Epithelial cell of proximal tubule (primary cell): Measurements from ENCODE around the gene CEMIP. TPM values are rescaled to one million over a fixed set of nuclear protein-coding genes. Genes with fewer than 3 reads are reported as not detected.

Source experiments
- DNase-seq: peaks from one replicate; pipeline ENCODE4 v3.0.0-alpha.2; 2011; ENCODE audit warnings: low read depth
- H3K4me3 ChIP-seq: 2 replicates; pipeline ENCODE4 v1.5.1; 2011; ENCODE audit warnings: low read depth, mild to moderate bottlenecking, low read length
- CTCF ChIP-seq: conservative IDR thresholded peaks from 2 replicates; pipeline ENCODE4 v1.5.1; 2012; ENCODE audit warnings: low read depth, mild to moderate bottlenecking, low read length
- total RNA-seq: library from RNA; depleted of rRNA; stranded (reverse); fragments of >200 nt; gene quantifications from 2 replicates; pipeline ENCODE4 v1.2.3, GENCODE V29; 2015

CEMIP gene
- total RNA-seq, 1 donor from 2014 or later, result 0.06 TPM

- no peak for DNase-seq
- TF ChIP-seq CTCF, result no peak
- no peak overlapping the region for H3K4me3 ChIP-seq
Measured at GRCh38 chr15:80769153-80769828, 9.9 kb upstream of the CEMIP start.

- TF ChIP-seq CTCF, result no peak
- H3K4me3 ChIP-seq, result no peak overlapping the region
- DNase-seq, result no peak
Measured at GRCh38 chr15:80769829-80770705, 9.1 kb upstream of the CEMIP start.

- no peak for TF ChIP-seq CTCF
- DNase-seq, result no peak
- no peak overlapping the region for H3K4me3 ChIP-seq
Measured at GRCh38 chr15:80773122-80773551, 6.0 kb upstream of the CEMIP start.

GRCh38 chr15:80773792-80774352 lies 5.3 kb upstream of the CEMIP start:
- DNase-seq, result no peak
- TF ChIP-seq CTCF, result no peak
- H3K4me3 ChIP-seq, result no peak overlapping the region

GRCh38 chr15:80774486-80774885 lies 4.7 kb upstream of the CEMIP start:
- H3K4me3 ChIP-seq, result no peak overlapping the region
- DNase-seq, result no peak
- no peak for TF ChIP-seq CTCF

GRCh38 chr15:80775338-80775737 lies 3.8 kb upstream of the CEMIP start:
- DNase-seq, result no peak
- no peak for TF ChIP-seq CTCF
- no peak overlapping the region for H3K4me3 ChIP-seq
